Measurements from ENCODE around the gene SERPINI1. TPM values are rescaled to one million over a fixed set of nuclear protein-coding genes. Genes with fewer than 3 reads are reported as not detected.

SERPINI1 gene, protein sequence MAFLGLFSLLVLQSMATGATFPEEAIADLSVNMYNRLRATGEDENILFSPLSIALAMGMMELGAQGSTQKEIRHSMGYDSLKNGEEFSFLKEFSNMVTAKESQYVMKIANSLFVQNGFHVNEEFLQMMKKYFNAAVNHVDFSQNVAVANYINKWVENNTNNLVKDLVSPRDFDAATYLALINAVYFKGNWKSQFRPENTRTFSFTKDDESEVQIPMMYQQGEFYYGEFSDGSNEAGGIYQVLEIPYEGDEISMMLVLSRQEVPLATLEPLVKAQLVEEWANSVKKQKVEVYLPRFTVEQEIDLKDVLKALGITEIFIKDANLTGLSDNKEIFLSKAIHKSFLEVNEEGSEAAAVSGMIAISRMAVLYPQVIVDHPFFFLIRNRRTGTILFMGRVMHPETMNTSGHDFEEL
- 2.8 to 3.2 TPM (median 3.0 TPM) in 5 replicates for total RNA-seq (2022; extraction: Qiagen RNA extraction)

GRCh38 chr3:167735233-167736138 lies at the start of gene SERPINI1:
TSS of gene SERPINI1 (plus strand) at chr3:167735721. CDS start at chr3:167789129, 53,408 bp downstream.

GRCh38 chr3:167734498-167735232 lies 856 bp upstream of the SERPINI1 start, which contains the start of gene PDCD10:
TSS of gene PDCD10 (minus strand) at chr3:167734892. CDS start at chr3:167720157, 14,735 bp downstream.

Other genes with a start within 250 kb of the SERPINI1 start
- gene WDR49, start 81.8 kb upstream of the SERPINI1 start, total RNA-seq (2022; extraction: Qiagen RNA extraction): not detected in 5 replicates
- 47.6 to 64.7 TPM (median 52.8 TPM) in 5 replicates for gene PDCD10, start 829 bp upstream of the SERPINI1 start, total RNA-seq (2022; extraction: Qiagen RNA extraction)

Data from A549 treated with AZD2906 at 1 μM for 4 hours (cell line).